HG03066 (cell line): Measurements from ENCODE around the gene PFKP.

Experiments used
- ATAC-seq: cut with Tn5 transposase; IDR thresholded peaks from one replicate; pipeline ENCODE4 v1.9.1; 2021; ENCODE audit warnings: low read depth; ENCODE audit not compliant: unreplicated experiment

Gene PFKP

GRCh38 chr10:3067118-3067858 lies at the start of gene PFKP:
PFKP (plus strand) TSS chr10:3067548; CDS start chr10:3067596, 48 bp downstream.
- peak; percentile 53 for ATAC-seq

- no peak for ATAC-seq
Observed at GRCh38 chr10:3018247-3018646, 49.1 kb upstream of the PFKP start.

- no peak for ATAC-seq
Observed at GRCh38 chr10:3020311-3020710, 47.0 kb upstream of the PFKP start.

GRCh38 chr10:3020881-3021280 lies 46.5 kb upstream of the PFKP start:
- no peak for ATAC-seq

GRCh38 chr10:3022027-3022426 lies 45.3 kb upstream of the PFKP start:
- no peak for ATAC-seq

- ATAC-seq, result no peak
Observed at GRCh38 chr10:3023892-3024291, 43.5 kb upstream of the PFKP start.

- ATAC-seq, result no peak
Observed at GRCh38 chr10:3025026-3025683, 42.2 kb upstream of the PFKP start.

GRCh38 chr10:3027866-3028265 lies 39.5 kb upstream of the PFKP start:
- ATAC-seq, result no peak

- no peak for ATAC-seq
Observed at GRCh38 chr10:3028441-3028840, 38.9 kb upstream of the PFKP start.

GRCh38 chr10:3030765-3031164 lies 36.6 kb upstream of the PFKP start:
- ATAC-seq, result no peak

GRCh38 chr10:3031490-3031889 lies 35.9 kb upstream of the PFKP start:
- ATAC-seq, result no peak

- ATAC-seq, result no peak
Observed at GRCh38 chr10:3033925-3034324, 33.4 kb upstream of the PFKP start.

GRCh38 chr10:3034616-3035015 lies 32.7 kb upstream of the PFKP start:
- no peak for ATAC-seq

GRCh38 chr10:3036155-3037021 lies 31.0 kb upstream of the PFKP start:
- peak; percentile 98 for ATAC-seq

GRCh38 chr10:3037182-3037581 lies 30.2 kb upstream of the PFKP start:
- no peak for ATAC-seq

GRCh38 chr10:3040069-3040468 lies 27.3 kb upstream of the PFKP start:
- ATAC-seq, result no peak

GRCh38 chr10:3042589-3042988 lies 24.8 kb upstream of the PFKP start:
- no peak for ATAC-seq

GRCh38 chr10:3043512-3044368 lies 23.6 kb upstream of the PFKP start:
- peak; percentile 85 for ATAC-seq

GRCh38 chr10:3045471-3046209 lies 21.7 kb upstream of the PFKP start:
- no peak for ATAC-seq
